DLD1 (cell line): ENCODE measurements around the gene THBS1.

Experiments used
- in situ Hi-C: cut with HindIII; loops from 2 replicates; pipeline ENCODE4 v1.10.0; 2017; ENCODE audit warnings: low sequenced_read_pairs

The THBS1 gene

DNA sequence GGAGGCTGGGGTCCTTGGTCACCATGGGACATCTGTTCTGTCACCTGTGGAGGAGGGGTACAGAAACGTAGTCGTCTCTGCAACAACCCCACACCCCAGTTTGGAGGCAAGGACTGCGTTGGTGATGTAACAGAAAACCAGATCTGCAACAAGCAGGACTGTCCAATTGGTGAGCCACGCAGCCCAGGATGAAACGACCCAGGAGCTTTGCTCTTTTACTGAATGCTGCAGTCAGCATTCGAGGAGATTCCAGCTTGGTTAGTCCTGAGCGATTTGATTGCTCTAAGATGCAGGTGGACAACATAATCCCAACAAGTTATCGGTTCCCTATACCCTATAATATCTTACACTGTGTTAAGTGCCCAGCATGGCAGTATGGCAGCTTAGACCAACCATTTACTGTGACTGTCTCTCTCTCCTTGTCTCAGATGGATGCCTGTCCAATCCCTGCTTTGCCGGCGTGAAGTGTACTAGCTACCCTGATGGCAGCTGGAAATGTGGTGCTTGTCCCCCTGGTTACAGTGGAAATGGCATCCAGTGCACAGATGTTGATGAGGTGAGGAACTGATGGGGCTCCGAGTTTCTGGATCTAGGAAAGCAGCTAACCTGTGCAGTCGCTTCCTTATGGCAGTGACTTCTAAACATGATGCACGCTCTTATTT is 7.8 kb downstream of the THBS1 start:
- in situ Hi-C loops: no loop called here

DNA sequence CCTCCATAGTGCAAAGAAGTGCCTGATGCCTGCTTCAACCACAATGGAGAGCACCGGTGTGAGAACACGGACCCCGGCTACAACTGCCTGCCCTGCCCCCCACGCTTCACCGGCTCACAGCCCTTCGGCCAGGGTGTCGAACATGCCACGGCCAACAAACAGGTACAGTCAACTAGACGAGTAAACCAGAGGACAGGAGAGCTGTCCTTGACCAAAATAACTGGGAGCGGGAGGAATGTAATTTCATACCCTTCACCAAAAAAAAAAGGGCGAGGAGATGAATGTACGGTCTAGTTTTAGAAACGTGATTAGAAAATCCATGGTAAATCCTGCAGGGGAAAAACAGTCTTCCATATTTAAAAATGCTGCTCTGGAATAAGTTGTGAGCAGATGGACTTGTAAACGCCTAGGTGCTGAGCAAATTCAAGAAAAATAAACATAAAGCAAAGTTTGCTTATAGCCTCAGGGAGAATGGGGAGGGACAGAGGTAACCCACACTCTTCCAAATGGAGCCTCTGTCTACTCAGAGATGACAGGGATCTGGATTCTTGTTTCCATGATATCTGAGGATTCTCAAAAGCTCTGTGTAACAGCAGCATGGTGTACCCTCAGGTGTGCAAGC is 8.4 kb downstream of the THBS1 start:
- in situ Hi-C loops: no loop called here

DNA sequence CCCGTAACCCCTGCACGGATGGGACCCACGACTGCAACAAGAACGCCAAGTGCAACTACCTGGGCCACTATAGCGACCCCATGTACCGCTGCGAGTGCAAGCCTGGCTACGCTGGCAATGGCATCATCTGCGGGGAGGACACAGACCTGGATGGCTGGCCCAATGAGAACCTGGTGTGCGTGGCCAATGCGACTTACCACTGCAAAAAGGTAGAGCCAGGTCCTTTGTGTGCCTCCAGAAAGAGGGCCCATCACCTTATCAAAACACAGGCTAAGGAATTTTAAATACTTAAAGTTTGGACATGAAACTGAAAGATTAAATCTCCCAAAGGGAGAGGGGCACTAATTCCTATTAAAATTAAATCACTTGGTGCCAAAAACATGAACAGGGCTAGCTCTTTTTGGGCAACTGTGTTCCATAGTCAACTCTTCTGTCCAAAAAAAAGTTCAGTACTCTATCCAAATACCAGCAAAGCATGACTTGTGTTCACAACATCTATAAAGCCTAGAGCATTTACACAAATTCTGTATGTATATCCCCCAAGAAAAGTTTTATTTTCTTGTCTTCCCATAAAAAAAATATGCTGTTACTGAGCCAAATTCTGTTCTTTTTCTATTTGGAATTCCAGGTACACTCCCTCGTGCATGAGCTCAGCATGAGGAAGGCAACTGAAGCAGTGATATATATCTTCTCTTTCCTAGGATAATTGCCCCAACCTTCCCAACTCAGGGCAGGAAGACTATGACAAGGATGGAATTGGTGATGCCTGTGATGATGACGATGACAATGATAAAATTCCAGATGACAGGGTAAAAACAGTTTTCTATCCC is 9.2 kb downstream of the THBS1 start:
- in situ Hi-C loops: no loop called here

- in situ Hi-C loops: no loop called here
These were observed 10.4 kb downstream of the THBS1 start for GRCh38 chr15:39591141-39591895.

- in situ Hi-C loops: no loop called here
These were observed 11.0 kb downstream of the THBS1 start for GRCh38 chr15:39591896-39592315.

GRCh38 chr15:39592500-39592899 is 11.6 kb downstream of the THBS1 start:
- in situ Hi-C loops: no loop called here

DNA sequence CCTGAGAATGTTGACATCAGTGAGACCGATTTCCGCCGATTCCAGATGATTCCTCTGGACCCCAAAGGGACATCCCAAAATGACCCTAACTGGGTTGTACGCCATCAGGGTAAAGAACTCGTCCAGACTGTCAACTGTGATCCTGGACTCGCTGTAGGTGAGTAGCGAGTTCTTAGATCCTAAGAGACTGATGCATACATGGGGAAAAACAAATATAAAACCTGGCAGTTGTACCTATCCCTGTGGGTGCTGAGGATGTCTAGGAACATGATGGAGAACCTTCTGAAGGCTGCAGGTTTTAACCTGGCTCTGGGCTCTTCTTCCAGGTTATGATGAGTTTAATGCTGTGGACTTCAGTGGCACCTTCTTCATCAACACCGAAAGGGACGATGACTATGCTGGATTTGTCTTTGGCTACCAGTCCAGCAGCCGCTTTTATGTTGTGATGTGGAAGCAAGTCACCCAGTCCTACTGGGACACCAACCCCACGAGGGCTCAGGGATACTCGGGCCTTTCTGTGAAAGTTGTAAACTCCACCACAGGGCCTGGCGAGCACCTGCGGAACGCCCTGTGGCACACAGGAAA is 12.3 kb downstream of the THBS1 start:
- in situ Hi-C loops: no loop called here

DNA sequence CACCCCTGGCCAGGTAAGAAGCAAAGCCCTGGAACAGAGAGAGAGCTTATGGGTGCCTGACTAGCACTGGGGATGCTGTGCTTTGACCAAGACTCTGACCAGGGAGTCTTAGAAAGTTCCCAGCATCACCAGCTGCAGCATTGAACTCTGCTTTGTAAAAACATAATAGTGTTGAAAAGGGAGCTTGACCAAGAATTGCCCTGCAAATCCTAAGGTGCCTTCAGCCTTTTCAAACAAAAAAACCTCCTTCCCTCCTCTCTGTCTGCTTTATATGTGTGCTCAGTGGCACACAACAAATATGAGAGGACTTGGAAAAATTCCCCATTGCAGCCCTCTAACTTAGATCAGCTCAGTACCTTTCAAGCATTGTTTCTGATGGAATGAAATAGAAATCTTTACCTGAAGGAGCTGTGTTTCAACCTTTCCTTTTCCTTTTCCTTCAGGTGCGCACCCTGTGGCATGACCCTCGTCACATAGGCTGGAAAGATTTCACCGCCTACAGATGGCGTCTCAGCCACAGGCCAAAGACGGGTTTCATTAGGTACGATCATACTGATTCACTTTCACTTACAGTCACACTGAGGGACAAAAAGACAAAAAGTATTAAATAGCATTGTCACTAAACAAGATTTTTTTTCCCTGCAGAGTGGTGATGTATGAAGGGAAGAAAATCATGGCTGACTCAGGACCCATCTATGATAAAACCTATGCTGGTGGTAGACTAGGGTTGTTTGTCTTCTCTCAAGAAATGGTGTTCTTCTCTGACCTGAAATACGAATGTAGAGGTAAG is 13.0 kb downstream of the THBS1 start:
- in situ Hi-C loops: no loop called here

- in situ Hi-C loops: no loop called here
These were observed 13.8 kb downstream of the THBS1 start for GRCh38 chr15:39594446-39595337.

DNA sequence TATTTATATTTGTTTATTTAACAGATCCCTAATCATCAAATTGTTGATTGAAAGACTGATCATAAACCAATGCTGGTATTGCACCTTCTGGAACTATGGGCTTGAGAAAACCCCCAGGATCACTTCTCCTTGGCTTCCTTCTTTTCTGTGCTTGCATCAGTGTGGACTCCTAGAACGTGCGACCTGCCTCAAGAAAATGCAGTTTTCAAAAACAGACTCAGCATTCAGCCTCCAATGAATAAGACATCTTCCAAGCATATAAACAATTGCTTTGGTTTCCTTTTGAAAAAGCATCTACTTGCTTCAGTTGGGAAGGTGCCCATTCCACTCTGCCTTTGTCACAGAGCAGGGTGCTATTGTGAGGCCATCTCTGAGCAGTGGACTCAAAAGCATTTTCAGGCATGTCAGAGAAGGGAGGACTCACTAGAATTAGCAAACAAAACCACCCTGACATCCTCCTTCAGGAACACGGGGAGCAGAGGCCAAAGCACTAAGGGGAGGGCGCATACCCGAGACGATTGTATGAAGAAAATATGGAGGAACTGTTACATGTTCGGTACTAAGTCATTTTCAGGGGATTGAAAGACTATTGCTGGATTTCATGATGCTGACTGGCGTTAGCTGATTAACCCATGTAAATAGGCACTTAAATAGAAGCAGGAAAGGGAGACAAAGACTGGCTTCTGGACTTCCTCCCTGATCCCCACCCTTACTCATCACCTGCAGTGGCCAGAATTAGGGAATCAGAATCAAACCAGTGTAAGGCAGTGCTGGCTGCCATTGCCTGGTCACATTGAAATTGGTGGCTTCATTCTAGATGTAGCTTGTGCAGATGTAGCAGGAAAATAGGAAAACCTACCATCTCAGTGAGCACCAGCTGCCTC is 14.7 kb downstream of the THBS1 start:
- in situ Hi-C loops: no loop called here

GRCh38 chr15:39596358-39597051 is 15.6 kb downstream of the THBS1 start:
- in situ Hi-C loops: no loop called here

DNA sequence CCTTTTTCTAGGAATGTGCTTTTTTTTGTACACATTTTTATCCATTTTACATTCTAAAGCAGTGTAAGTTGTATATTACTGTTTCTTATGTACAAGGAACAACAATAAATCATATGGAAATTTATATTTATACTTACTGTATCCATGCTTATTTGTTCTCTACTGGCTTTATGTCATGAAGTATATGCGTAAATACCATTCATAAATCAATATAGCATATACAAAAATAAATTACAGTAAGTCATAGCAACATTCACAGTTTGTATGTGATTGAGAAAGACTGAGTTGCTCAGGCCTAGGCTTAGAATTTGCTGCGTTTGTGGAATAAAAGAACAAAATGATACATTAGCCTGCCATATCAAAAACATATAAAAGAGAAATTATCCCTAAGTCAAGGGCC is 16.5 kb downstream of the THBS1 start:
- in situ Hi-C loops: no loop called here

- in situ Hi-C loops: no loop called here
These were observed 16.9 kb downstream of the THBS1 start for GRCh38 chr15:39597751-39598185.

- in situ Hi-C loops: no loop called here
These were observed 17.4 kb downstream of the THBS1 start for GRCh38 chr15:39598186-39598850.

GRCh38 chr15:39598958-39599845 is 18.3 kb downstream of the THBS1 start:
- in situ Hi-C loops: no loop called here

GRCh38 chr15:39599871-39600270 is 19.0 kb downstream of the THBS1 start:
- in situ Hi-C loops: no loop called here
